Measurements from ENCODE around the gene CLEC7A. TPM values are rescaled to one million over a fixed set of nuclear protein-coding genes. Genes with fewer than 3 reads are reported as not detected.

Gene CLEC7A
- total RNA-seq, 4 donors from 2014 or later: 2.9 to 83.4 (median 4.6) TPM

DNA sequence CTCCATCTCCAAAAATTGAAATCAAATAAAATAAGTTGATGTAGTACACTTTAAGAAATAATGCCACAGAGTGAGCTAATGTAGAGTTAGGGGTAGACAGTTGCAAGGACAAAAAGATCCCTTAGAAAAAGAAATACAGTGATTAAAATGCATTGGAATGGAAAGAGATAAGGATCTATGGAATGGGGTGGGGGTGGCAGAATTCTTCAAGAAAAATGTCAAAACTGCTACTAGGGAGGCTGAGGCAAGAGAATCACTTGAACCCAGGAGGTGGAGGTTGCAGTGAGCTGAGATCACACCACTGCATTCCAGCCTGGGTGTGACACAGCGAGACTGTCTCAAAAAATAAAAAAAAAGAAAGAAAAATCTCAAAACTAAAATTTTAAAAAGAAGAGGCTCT lies 35.4 kb upstream of the CLEC7A start:
- H3K4me3 ChIP-seq: no peak overlapping the region
- TF ChIP-seq, protein P1, sequence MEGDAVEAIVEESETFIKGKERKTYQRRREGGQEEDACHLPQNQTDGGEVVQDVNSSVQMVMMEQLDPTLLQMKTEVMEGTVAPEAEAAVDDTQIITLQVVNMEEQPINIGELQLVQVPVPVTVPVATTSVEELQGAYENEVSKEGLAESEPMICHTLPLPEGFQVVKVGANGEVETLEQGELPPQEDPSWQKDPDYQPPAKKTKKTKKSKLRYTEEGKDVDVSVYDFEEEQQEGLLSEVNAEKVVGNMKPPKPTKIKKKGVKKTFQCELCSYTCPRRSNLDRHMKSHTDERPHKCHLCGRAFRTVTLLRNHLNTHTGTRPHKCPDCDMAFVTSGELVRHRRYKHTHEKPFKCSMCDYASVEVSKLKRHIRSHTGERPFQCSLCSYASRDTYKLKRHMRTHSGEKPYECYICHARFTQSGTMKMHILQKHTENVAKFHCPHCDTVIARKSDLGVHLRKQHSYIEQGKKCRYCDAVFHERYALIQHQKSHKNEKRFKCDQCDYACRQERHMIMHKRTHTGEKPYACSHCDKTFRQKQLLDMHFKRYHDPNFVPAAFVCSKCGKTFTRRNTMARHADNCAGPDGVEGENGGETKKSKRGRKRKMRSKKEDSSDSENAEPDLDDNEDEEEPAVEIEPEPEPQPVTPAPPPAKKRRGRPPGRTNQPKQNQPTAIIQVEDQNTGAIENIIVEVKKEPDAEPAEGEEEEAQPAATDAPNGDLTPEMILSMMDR (IDR thresholded peaks at IDR 0.05): no peak
- no peak for DNase-seq
- no peaks in the 10 kb centered on the region for H3K4me1 ChIP-seq
- intact Hi-C loops (cut with DNase I; ENCODE audit: low total_unique reads): no loop called here
- H3K27ac ChIP-seq: no peak overlapping the region
- no peaks in the 10 kb centered on the region for H3K27me3 ChIP-seq
- no peaks in the 10 kb centered on the region for H3K9me3 ChIP-seq
- WGBS, 2 donors (ENCODE audit: low coverage in 1 of 2): 0 to 39% methylated on average over 1 of the region's 1 CpG
- in situ Hi-C loops (cut with MboI; ENCODE audit: low pct_ligation_motif_present in 1 of 4, low pct_unique_long_range_greater_than_20kb in 1 of 4, low sequenced_read_pairs in 3 of 4): no loop called here
- H3K36me3 ChIP-seq: no peaks in the 10 kb centered on the region

DNA sequence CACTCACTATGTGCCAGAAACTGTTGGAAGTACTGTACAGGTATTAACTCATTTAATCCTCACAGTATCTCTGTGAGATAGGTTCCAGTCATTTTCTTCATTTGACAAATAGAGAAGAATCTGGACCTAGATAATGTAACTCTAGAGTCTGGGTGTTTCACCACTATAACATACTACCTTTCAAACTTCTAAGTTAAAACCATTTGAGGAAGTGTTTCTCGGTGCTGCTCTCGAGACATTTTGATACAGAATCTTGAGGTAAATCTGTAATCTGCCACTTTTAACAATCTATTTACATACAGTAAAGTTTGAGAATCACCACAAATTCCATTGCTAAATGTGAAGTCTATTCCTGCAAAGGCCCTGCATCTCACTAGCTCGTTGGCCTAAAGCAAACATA lies 33.1 kb upstream of the CLEC7A start:
- H3K4me3 ChIP-seq: no peak overlapping the region
- H3K36me3 ChIP-seq: no peaks in the 10 kb centered on the region
- intact Hi-C loops (cut with DNase I; ENCODE audit: low total_unique reads): loop anchor here (5.0 kb wide), 1 partner anchor 1086 kb away; no protein-coding TSS in a partner anchor
- no peaks in the 10 kb centered on the region for H3K27me3 ChIP-seq
- DNase-seq: no peak
- WGBS, 2 donors (ENCODE audit: low coverage in 1 of 2): 57 to 58% methylated on average over 3 of the region's 3 CpGs
- no peaks in the 10 kb centered on the region for H3K4me1 ChIP-seq
- no peak overlapping the region for H3K27ac ChIP-seq
- TF ChIP-seq EP300 (IDR thresholded peaks at IDR 0.05; ENCODE audit: low read depth) (no peak), POLR2AphosphoS5 (IDR thresholded peaks at IDR 0.05) (no peak), POLR2A (IDR thresholded peaks at IDR 0.05) (no peak)
- TF ChIP-seq, protein P1 (IDR thresholded peaks at IDR 0.05): no peak
- in situ Hi-C loops (cut with MboI; ENCODE audit: low pct_ligation_motif_present in 1 of 4, low pct_unique_long_range_greater_than_20kb in 1 of 4, low sequenced_read_pairs in 3 of 4): no loop called here
- H3K9me3 ChIP-seq: no peaks in the 10 kb centered on the region

DNA sequence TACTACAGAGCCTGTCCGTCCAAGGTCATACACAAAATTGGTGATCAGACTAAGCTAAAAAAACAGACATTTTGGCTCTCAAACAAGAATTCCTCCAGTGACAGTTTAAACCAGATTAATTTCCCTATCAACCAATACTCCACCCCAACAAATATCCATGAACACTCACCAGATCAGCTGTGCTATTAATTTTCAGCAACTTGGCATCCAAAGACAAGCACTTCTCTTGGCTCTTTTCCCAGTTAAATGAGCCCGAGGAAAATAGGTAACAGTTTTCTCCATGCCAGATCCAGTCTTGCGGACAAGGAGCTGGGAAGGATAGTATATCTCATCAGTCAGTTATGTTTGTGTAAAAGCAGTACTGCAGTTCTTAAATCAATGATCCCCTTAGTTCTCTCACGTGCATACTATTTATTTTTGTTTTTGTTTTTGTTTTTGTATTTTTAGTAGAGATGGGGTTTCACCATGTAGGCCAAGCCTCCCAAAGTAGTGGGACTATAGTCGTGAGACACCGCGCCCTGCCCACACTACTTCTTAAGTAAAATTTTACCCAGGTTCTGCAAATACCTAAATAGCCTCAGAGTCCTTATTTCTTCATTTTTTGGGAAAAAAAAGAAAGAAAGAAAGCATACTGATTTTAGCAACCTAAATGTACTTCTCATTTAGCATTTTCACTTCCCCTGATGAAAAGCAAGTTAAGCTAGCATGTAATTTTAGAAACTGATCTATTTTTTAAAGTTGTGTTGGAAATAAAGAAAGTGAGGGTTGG lies 30.8 kb upstream of the CLEC7A start:
- Histone ChIP-seq H3K4me1 (no peaks in the 10 kb centered on the region), H3K27ac (no peak overlapping the region), H3K27me3 (no peaks in the 10 kb centered on the region), H3K4me3 (no peak overlapping the region), H3K36me3 (no peaks in the 10 kb centered on the region), H3K9me3 (no peaks in the 10 kb centered on the region)
- no peak for TF ChIP-seq POLR2A (IDR thresholded peaks at IDR 0.05)
- TF ChIP-seq POLR2AphosphoS5 (IDR thresholded peaks at IDR 0.05): no peak
- TF ChIP-seq, protein P1 (IDR thresholded peaks at IDR 0.05): no peak
- intact Hi-C loops (cut with DNase I; ENCODE audit: low total_unique reads) (loop anchor here (5.0 kb wide), 1 partner anchor 1084 kb away; no protein-coding TSS in a partner anchor), in situ Hi-C loops (cut with MboI; ENCODE audit: low pct_ligation_motif_present in 1 of 4, low pct_unique_long_range_greater_than_20kb in 1 of 4, low sequenced_read_pairs in 3 of 4) (no loop called here)
- DNase-seq: no peak
- WGBS, 2 donors (ENCODE audit: low coverage in 1 of 2): 66 to 75% methylated on average over 7 of the region's 7 CpGs

DNA sequence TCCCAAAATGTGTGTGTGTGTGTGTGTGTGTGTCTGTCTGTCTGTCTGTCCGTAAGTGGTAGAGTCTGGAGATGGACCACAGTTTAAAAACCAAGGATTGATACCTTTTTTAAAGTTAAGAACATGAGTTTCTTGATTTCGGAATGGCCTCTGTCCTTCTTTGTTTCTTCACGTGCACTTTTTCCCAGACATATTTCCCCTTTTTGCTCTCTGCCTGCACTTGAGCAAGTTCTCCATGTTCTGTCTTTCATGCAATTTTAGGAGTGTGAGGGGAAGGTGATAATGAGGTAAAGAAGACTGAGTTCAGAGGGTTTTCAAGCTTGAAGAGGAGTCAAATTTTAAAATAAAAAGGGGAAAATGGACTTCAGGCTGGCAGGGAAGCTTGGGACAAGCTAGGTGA lies 29.3 kb upstream of the CLEC7A start:
- no peak for DNase-seq
- 69 to 70% methylated on average over 3 of the region's 3 CpGs for WGBS, 2 donors (ENCODE audit: low coverage in 1 of 2)
- TF ChIP-seq EP300 (IDR thresholded peaks at IDR 0.05; ENCODE audit: low read depth) (no peak), POLR2A (IDR thresholded peaks at IDR 0.05) (no peak), POLR2AphosphoS5 (IDR thresholded peaks at IDR 0.05) (no peak)
- TF ChIP-seq, protein P1 (IDR thresholded peaks at IDR 0.05): no peak
- no peak overlapping the region for H3K27ac ChIP-seq
- intact Hi-C loops (cut with DNase I; ENCODE audit: low total_unique reads) (no loop called here), in situ Hi-C loops (cut with MboI; ENCODE audit: low pct_ligation_motif_present in 1 of 4, low pct_unique_long_range_greater_than_20kb in 1 of 4, low sequenced_read_pairs in 3 of 4) (no loop called here)
- H3K4me3 ChIP-seq: no peak overlapping the region
- H3K9me3 ChIP-seq: no peaks in the 10 kb centered on the region
- no peaks in the 10 kb centered on the region for H3K27me3 ChIP-seq
- H3K4me1 ChIP-seq: peaks cover 0 to under 1% (median 0%) of the 10 kb centered on the region in 4 donors
- no peaks in the 10 kb centered on the region for H3K36me3 ChIP-seq
